ENCODE data around the gene ALDH9A1. TPM values are rescaled to one million over a fixed set of nuclear protein-coding genes. Genes with fewer than 3 reads are reported as not detected.

The ALDH9A1 gene
- total RNA-seq, 1 experiment from 2014 or later = 78.0 TPM

- H3K9ac ChIP-seq (ENCODE audit: low read length) = peak overlapping the region; percentile 76
- POLR2A ChIA-PET (ENCODE audit: unreplicated experiment) = interaction anchor here (0.5 to 0.8 kb wide), 5 partner anchors 15 to 257 kb away, joined by 3 to 16 read pairs (median 3); no protein-coding TSS in a partner anchor
- ATAC-seq (no peak), DNase-seq (no peak)
- intact Hi-C loops (cut with micrococcal nuclease) = loop anchor here (1.0 to 10.0 kb wide), 3 partner anchors 31 to 192 kb away; partner anchors contain the start of gene UCK2
- CTCF ChIA-PET = interaction anchor here (0.6 to 1.0 kb wide), 3 partner anchors 65 to 128 kb away, joined by 3 to 5 read pairs (median 4); partner anchors contain the start of gene ALDH9A1
- H3K27ac ChIP-seq (ENCODE audit: low read length) = peak overlapping the region; percentile 84
- H2AFZ ChIP-seq (ENCODE audit: low read length) = peak overlapping the region; percentile 84; the same call in 1 of the 2 replicates
- peaks cover 46% of the 10 kb centered on the region for H3K4me1 ChIP-seq (ENCODE audit: insufficient read depth, low read length)
- peaks cover 3% of the 10 kb centered on the region; the same call in 1 of the 2 replicates for H3K36me3 ChIP-seq (ENCODE audit: low read depth, low read length)
- H3K4me2 ChIP-seq (ENCODE audit: low read length) = peak overlapping the region; percentile 97
- H3K4me3 ChIP-seq (ENCODE audit: low read length) = peak overlapping the region; percentile 90
- H3K9me2 ChIP-seq (replicated peaks; ENCODE audit: low read length) = no peaks in the 10 kb centered on the region
- H4K20me1 ChIP-seq (ENCODE audit: low read length) = 0 out of 2 replicates have a peak, but pooled peaks cover 6% of the 10 kb centered on the region
- no peaks in the 10 kb centered on the region for H3F3A ChIP-seq (ENCODE audit: low read length, unreplicated experiment)
- BruUV-seq (replicated peaks) = no TSS peak
- TF ChIP-seq CTCF (conservative IDR thresholded peaks at IDR 0.05; ENCODE audit: low read depth, low read length) (no peak), EZH2 (IDR thresholded peaks at IDR 0.05; ENCODE audit: low read length, unreplicated experiment) (no peak), EZH2phosphoT487 (IDR thresholded peaks at IDR 0.05; ENCODE audit: borderline replicate concordance, low read length) (no peak)
- peaks cover 48% of the 10 kb centered on the region for H3K79me2 ChIP-seq (ENCODE audit: low read length)
- H3K9me3 ChIP-seq (ENCODE audit: low read length) = no peaks in the 10 kb centered on the region
- no peaks in the 10 kb centered on the region for H3K27me3 ChIP-seq (ENCODE audit: low read length)
Observed at GRCh38 chr1:165632491-165632890, 65.9 kb downstream of the ALDH9A1 start.

GRCh38 chr1:165632152-165632469, 66.3 kb downstream of the ALDH9A1 start:
- POLR2A ChIA-PET (ENCODE audit: unreplicated experiment) = interaction anchor here (0.6 to 0.8 kb wide), 5 partner anchors 15 to 257 kb away, joined by 3 to 16 read pairs (median 4); no protein-coding TSS in a partner anchor
- H3K36me3 ChIP-seq (ENCODE audit: low read depth, low read length) = peaks cover 3% of the 10 kb centered on the region; the same call in 1 of the 2 replicates
- no peak for TF ChIP-seq EZH2phosphoT487 (IDR thresholded peaks at IDR 0.05; ENCODE audit: borderline replicate concordance, low read length)
- no peak for TF ChIP-seq EZH2 (IDR thresholded peaks at IDR 0.05; ENCODE audit: low read length, unreplicated experiment)
- TF ChIP-seq CTCF (conservative IDR thresholded peaks at IDR 0.05; ENCODE audit: low read depth, low read length) = no peak
- no peaks in the 10 kb centered on the region for H3K9me3 ChIP-seq (ENCODE audit: low read length)
- H3F3A ChIP-seq (ENCODE audit: low read length, unreplicated experiment) = no peaks in the 10 kb centered on the region
- ATAC-seq (no peak), DNase-seq (no peak)
- H3K9me2 ChIP-seq (replicated peaks; ENCODE audit: low read length) = no peaks in the 10 kb centered on the region
- peaks cover 48% of the 10 kb centered on the region for H3K79me2 ChIP-seq (ENCODE audit: low read length)
- intact Hi-C loops (cut with micrococcal nuclease) = loop anchor here (1.0 to 10.0 kb wide), 3 partner anchors 31 to 193 kb away; partner anchors contain the start of gene UCK2
- H3K4me1 ChIP-seq (ENCODE audit: insufficient read depth, low read length) = peaks cover 42% of the 10 kb centered on the region
- CTCF ChIA-PET = interaction anchor here (0.6 to 1.2 kb wide), 4 partner anchors 30 to 128 kb away, joined by 3 to 5 read pairs (median 4); partner anchors contain the start of gene ALDH9A1
- peak overlapping the region; percentile 84 for H2AFZ ChIP-seq (ENCODE audit: low read length)
- H3K9ac ChIP-seq (ENCODE audit: low read length) = peak overlapping the region; percentile 76
- peak overlapping the region; percentile 84 for H3K27ac ChIP-seq (ENCODE audit: low read length)
- peak overlapping the region; percentile 97 for H3K4me2 ChIP-seq (ENCODE audit: low read length)
- 0 out of 2 replicates have a peak, but pooled peaks cover 6% of the 10 kb centered on the region for H4K20me1 ChIP-seq (ENCODE audit: low read length)
- no peaks in the 10 kb centered on the region for H3K27me3 ChIP-seq (ENCODE audit: low read length)
- BruUV-seq (replicated peaks) = TSS peak; percentile 39
- H3K4me3 ChIP-seq (ENCODE audit: low read length) = peak overlapping the region; percentile 90

All from PC-3 (cell line).